HG02588 (cell line): ENCODE results near the gene FXYD7.

Source experiments
- ATAC-seq: cut with Tn5 transposase; IDR thresholded peaks from one replicate; pipeline ENCODE4 v1.9.1; 2021; ENCODE audit warnings: mild to moderate bottlenecking, moderate library complexity; ENCODE audit not compliant: unreplicated experiment

The FXYD7 gene

DNA sequence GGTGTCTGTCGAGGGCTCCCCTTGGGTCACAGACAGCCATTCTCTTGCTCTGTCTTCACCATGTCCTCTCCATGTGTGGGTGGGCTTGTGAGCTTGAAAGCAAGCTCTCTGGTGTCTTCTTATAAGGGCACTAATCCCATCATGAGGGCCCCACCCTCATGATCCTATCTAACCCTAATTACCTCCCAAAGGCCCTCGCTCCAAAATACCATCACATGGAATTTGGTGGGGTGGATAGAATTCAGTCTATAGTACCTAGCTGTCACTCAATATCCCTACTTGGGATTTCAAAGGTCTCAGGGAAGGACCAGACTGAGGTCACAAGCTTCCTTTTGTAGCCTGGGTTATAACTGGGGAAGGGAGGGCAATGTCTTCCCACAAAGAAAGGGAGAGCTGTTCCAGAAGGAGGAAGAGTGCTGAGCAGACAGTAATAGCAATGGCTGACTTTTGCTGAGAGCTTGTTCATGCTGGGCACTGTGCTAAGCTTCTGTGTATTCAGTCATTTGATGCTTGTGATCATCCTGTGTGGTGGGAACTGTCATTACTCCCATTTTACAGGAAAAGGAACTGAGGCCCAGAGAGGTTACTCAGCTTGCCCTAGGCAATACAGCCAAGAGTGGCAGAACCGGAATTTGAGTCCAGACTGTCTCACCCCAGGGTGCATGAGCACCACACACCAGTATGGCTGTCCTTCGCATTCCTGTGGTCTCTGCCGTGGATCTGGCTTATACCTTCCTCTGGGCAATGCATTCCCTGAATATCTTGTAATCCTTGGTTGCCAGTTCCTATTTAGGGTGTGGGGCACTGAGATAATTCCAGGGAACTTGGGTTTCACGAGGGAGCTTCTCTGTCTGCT, 19.6 kb downstream of the FXYD7 start:
- no peak for ATAC-seq

DNA sequence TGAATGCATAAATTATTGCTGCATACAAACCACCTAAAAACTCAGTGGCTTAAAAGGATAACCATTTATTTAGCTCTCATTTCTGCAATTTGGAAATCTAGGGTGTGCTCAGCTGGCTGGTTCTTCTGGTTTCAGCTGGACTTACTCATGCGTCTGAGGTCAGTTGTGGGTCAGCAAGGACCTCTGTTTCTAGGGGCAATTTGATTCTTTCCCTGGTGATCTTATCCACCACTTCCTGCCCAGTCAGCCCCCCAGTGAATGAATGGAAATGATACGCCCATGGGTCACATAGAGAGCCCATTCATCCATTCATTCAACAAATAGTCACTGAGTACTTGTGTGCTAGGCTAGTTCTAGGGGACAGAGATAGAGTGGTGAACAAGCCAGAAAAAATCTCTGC, 21.4 kb downstream of the FXYD7 start:
- no peak for ATAC-seq

DNA sequence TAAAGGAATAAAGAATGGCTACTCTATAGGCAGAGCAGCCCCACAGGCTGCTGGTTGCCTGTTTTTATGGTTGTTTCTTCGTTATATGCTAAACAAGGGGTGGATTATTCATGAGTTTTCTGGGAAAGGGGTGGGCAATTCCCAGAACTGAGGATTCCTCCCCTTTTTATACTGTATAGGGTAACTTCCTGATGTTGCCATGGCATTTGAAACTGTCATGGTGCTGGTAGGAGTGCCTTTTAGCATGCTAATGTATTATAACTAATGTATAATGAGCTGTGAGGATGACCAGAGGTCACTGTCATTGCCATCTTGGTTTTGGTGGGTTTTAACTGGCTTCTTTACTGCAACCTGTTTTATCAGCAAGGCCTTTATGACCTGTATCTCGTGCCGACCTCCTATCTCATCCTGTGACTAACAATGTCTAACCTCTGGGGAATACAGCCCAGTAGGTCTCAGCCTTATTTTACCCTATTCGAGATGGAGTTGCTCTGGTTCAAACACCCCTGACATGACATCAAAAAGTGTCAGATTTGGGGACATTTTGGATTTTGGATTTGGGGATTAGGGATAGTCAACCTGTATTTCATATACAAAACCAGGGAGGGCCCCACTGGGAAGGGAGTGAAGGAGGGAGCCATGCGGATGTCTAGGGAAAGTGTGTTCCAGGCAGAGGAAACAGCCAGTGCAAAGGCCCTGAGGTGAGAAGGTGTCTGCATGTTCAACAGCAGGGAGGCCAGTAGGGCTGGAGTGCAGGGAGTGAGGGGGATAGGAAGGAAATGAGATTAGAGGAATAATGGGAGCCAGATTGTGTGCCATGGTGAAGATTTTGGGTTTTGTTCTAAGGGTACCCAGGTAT, 22.4 kb downstream of the FXYD7 start:
- no peak for ATAC-seq

DNA sequence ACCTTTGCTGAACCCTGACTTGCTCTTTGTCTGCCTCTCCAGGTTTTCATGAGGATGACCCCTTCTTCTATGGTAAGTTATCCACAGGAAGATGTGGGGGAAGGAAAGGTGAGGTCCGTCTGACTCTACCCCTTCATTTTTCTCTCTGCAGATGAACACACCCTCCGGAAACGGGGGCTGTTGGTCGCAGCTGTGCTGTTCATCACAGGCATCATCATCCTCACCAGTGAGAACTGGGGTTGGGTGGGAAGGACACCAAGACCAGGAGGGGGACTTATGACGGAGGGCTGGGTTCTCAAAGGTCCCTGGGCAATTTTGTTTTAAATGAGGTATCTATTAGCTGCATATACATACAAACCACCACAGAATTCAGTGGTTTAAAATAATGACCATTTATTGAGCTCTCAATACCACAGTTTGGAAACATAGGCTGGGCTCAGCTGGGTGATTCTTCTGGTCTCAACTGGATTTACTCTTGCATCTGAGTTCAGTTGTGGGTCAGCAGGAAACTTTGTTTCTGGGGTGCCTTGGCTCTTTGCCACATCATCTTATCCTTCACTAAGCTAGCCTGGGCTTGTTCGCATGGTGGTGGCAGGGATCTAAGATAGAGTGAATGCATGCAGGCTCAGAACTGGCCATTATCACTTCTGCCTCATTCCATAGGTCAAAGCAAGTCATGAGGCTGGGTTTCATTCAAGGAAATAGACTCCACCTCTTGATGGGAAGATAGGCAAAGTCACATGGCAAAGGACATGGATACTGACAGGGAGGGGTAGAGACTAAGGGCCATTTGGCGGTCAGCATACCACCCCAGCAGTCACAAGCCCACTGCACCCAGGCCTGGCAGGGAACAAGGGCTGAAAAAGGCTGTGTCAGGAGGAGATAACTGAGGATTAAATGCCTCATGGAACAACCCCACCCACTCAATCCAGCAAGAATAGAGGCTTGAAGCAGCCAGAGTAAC, 23.3 kb downstream of the FXYD7 start:
- ATAC-seq, result no peak

DNA sequence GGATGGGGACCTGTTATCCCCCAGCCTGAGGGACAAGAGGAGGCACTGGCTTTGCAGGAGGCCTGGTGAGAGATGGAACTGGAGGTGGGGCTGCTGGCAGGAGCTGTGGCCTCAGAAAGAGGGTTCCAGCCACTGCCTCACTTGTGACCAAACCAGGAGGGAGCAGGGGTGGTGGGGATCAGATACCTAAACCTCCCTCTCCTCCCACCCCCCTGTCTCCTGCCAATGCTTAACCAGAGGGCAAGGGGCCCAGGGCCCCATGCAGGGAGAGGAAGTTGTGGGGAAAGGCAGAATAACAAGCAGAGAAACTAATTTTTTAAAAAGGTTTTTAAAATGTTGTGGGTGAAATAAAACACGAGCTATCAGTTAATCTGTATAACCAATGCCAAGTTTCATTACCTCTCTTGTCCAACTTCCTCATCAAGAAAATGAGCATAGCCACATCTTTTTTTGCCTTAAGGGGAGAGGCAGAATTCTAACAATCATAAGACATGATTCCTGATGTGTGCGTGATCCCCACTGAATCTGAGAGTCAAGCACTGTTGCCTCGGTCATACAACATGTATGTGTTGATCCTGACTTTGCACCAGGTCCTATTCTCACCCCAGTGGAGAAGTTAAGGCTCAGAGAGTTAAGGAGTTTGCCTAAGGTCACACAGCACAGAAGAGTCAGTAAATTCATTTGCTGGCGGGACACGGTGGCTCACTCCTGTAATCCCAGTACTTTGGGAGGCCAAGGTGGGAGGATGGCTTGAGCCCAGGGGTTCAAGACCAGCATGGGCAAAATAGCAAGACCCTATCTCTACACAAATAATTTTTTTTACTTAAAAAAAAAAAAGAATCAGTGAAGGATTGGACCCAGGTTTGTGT, 24.4 kb downstream of the FXYD7 start:
- no peak for ATAC-seq

DNA sequence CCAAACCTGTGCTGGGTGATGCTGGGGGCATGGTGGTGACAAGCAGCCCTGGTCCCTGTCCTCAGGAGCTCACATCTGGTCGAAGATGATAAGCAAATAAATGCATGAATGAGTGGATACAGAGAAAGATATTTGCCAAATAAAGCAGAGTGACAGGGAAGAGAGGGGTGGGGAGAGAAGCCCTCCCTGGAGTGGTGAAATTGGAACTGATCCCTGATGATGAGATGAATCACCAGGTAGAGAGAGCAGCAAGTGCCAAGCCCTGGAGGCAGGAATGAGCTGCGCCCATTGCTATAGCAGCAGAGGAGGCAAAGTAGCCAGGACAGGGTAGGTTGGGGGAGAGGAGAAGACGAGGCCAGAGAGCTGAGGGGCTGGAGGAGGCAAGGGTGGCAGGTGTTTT, 25.1 kb downstream of the FXYD7 start:
- ATAC-seq, result no peak

DNA sequence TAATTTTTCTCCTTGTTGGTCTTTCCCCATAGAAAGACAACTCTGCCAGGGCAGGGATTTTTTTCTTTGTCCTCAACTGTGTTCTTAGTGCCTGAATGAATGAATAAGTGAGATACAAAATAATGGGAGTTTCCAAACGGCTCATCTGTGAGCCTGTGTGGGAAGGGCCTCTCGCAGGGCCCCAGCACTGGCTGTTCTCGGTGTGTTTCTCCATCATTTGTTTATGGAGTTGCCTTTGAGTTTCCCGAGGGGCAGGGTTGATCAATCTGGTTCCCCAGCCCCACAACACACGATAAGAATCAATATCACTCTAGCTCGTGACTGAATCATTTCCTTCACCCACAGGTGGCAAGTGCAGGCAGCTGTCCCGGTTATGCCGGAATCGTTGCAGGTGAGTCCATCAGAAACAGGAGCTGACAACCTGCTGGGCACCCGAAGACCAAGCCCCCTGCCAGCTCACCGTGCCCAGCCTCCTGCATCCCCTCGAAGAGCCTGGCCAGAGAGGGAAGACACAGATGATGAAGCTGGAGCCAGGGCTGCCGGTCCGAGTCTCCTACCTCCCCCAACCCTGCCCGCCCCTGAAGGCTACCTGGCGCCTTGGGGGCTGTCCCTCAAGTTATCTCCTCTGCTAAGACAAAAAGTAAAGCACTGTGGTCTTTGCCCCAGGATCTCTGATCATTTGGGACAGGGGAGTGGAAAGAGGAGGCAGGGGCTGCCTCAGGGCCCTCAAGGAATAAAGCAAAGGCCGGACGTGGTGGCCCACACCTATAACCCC, 26.4 kb downstream of the FXYD7 start:
- no peak for ATAC-seq

DNA sequence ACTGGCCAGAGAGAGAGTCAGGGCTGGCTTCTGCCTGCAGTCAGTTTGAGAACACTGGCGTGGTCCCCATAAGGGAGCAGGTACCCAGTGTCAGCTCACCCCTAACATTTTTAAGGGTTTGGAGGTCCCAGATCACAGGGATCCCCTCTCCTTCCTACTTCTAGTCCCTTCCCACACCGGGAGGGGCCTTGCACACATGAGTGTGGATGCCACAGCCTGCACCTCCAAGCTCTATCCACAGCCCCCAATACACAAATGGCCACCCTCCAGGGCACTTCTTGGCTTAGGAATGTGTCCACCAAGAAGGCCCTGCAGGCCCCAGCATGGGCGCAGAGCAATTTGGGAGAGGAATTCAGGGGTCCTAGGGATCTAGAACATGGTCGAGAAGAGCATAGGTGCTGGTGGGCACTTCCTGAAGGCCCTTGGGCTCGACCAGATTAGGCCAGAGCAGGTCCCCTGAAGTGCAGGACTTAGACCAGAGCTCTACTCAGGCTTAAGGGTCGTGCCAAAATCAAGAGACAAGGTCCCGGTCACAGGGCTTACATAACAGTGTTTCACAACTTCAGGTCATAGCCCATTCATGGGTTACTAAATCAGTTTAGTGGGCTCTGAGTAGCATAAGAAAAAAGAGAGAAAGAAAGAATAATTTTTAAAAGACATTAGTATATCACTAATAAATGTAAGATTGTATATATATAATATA, 27.5 kb downstream of the FXYD7 start:
- no peak for ATAC-seq

DNA sequence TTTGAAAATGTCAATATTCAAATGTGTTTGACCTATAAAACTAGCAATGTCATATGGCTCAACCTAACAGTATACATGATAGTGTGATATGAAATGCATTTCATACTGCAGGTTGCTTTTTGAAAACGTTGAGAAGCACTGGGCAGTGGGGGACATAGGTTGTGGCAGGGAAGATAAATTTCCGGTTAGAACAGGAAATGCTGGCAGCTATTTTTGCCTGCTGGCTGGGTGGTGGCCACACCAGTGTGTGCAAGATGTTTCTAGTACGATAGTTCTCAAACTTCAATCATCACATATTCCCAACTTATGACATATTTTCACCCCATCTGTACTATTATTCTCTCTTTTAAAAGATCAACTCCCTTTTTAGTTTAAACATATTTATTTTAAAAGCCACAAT, 28.7 kb downstream of the FXYD7 start:
- no peak for ATAC-seq

DNA sequence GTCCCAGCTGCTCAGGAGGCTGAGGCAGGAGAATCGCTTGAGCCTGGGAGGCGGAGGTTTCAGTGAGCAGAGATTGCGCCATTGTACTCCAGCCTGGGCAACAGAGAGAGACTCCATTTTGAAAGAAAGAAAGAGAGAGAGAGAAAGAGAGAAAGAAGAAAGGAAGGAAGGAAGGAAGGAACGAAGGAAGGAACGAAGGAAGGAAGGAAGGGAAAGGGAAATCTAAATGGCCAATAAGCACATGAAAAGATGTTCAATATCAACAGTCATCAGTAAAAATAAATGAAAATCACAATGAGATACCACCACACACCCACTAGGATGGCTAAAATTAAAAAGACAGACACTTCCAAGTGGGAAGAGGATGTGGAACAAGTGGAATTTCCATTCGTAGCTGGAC, 31.2 kb downstream of the FXYD7 start:
- no peak for ATAC-seq

DNA sequence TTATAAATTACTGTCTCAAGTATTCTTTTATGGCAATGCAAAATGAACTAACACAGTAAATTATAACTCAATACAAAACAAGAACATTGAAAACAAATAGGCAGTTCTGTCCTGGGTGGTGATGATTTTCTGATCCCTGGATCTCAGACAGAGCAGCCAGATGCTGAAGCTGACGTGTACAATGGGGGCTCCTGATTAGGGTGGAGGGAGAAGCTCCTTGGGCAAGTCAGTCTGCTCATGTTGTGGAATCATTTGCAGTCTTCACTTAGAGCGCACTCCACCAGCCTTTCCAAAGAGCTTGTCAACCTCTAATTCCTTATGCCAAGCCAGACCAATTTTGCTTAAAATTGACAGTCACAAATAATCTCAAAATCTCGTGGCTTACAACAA, 33.1 kb downstream of the FXYD7 start:
- ATAC-seq, result no peak

DNA sequence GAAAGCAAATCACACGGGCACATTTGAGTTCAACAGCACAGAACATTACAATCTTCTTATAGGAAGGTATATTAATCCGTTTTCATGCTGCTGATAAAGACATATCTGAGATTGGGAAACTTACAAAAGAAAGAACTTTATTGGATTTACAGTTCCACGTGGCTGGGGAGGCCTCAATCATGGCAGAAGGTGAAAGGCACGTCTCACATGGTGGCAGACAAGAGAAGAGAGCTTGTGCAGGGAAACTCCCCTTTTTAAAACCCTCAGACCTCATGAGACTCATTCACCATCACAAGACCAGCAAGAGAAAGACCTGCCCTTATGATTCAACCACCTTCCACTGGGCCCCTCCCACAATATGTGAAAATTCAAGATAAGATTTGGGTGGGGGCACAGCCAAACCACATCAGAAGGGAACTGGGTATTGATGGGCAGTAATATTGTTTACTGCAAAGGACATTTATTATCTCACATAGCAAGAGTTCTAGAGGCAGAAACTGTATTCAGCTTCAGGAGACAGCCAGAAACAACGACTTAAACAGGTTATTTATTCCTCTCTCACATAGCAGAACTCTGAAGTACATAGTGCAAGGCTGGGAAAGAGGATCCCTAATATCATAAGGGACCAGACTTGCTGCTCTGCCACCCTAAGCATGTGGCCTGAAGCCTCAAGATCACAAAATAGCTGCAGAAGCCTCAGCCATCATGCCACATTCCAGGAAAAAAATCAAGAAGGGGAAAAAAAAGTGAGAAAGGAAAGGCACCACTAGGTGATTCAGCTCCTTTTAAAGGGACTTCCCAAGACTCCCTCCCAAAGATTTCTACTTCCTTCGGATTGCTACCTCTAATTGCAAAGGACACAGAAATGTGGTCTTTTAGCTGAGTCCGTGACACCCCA, 34.6 kb downstream of the FXYD7 start:
- no peak for ATAC-seq

DNA sequence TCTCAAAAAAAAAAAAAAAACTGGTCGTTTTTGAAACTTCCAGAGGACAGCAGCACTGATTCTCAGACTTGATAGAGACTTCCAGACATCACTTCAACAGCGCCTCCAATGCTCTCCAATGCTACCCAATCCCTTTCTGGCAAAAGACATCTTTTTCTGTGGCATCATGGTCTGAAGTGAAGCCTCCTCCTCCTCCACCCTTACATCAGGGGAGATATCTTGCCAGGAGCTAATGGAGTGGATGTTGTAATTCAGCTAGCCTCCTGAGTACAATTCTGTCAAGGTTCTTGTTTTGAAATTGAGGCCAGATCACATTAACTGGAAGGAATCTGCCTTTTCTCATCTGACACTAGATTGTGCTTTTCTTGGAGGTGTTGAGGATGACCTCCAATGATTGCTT, 35.6 kb downstream of the FXYD7 start:
- ATAC-seq, result no peak

DNA sequence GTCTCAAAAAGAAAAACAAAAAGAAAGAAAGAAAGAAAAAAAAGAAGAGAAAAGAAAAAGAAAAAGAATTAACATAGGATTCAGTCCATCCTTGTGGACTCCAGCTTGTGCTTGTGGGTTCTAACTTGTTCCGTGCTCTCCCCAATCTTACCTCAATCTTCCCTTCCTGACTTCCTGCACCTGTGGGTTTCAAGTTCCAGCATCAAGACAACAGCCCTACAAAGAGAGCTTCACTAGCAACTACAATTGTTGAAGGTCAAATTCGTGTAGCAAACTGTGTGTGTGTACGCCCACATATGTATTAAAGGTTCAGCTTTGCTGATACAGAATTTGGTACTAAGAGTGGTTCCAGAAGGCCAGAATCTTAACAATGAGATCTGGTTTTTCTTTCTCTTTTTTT, 36.8 kb downstream of the FXYD7 start:
- ATAC-seq, result no peak

DNA sequence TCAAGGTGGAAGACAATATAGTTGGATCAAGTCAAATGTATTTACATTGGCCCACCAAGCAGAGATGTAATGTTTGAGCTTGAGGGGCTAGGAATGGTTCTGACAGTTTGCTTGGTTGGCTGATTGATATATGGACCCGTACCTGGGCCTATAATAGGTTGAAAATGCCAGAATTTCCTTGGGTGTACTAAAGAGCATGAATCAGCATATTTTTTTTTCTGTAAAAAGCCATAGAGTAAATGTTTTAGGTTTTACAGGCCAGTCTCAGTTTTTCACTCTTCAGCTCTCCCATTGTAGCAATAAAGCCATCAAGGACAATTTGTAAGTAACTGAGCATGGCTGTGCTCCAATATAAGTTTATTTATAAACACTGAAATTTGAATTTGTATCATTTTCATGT, 38.3 kb downstream of the FXYD7 start:
- no peak for ATAC-seq

DNA sequence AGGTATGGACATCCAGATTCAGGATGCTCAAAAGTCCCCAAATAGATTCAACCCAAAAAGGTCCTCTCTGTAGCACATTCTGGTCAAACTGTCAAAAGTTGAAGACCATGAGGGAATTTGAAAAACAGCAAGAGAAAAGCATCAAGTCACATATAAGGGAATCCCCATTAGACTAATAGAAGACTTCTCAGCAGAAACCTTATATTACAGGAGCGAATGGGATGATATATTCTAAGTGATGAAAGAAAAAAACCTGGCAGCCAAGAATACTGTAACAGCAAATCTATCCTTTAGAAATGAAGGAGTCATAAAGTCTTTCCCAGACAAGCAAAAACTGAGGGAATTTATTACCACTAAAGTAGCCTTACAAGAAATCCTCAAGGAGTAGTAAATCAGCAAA, 41.2 kb downstream of the FXYD7 start:
- ATAC-seq, result no peak

DNA sequence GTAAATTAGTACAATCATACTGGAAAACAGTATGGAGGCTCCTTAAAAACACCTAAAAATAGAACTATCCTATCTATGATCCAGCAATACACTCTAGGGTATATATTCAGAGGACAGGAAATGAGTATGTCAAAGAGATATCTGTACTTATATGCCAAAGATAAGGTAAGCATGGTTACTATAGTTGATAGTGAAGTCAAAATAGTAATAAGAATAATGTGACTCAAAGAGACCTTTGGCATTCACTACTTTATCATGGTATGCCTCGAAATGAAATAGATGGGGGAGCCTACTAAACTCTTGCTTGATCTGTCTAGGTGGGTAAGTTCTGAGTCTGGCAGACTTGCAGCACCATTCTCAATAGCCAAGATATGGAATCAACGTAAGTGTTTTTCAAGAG, 41.8 kb downstream of the FXYD7 start:
- no peak for ATAC-seq
